Measurements from ENCODE around the gene LRTM2.

LRTM2 gene

GRCh38 chr12:1836241-1836803 lies 16.0 kb downstream of the LRTM2 start:
- no peak for DNase-seq (ENCODE audit: extremely low read depth, low read depth)
- no peak overlapping the region for H3K4me3 ChIP-seq (replicated peaks; ENCODE audit: low read depth, low read length)
- TF ChIP-seq, protein P1, sequence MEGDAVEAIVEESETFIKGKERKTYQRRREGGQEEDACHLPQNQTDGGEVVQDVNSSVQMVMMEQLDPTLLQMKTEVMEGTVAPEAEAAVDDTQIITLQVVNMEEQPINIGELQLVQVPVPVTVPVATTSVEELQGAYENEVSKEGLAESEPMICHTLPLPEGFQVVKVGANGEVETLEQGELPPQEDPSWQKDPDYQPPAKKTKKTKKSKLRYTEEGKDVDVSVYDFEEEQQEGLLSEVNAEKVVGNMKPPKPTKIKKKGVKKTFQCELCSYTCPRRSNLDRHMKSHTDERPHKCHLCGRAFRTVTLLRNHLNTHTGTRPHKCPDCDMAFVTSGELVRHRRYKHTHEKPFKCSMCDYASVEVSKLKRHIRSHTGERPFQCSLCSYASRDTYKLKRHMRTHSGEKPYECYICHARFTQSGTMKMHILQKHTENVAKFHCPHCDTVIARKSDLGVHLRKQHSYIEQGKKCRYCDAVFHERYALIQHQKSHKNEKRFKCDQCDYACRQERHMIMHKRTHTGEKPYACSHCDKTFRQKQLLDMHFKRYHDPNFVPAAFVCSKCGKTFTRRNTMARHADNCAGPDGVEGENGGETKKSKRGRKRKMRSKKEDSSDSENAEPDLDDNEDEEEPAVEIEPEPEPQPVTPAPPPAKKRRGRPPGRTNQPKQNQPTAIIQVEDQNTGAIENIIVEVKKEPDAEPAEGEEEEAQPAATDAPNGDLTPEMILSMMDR (IDR thresholded peaks at IDR 0.05; ENCODE audit: low read depth, low read length, missing control alignments), result no peak

DNA sequence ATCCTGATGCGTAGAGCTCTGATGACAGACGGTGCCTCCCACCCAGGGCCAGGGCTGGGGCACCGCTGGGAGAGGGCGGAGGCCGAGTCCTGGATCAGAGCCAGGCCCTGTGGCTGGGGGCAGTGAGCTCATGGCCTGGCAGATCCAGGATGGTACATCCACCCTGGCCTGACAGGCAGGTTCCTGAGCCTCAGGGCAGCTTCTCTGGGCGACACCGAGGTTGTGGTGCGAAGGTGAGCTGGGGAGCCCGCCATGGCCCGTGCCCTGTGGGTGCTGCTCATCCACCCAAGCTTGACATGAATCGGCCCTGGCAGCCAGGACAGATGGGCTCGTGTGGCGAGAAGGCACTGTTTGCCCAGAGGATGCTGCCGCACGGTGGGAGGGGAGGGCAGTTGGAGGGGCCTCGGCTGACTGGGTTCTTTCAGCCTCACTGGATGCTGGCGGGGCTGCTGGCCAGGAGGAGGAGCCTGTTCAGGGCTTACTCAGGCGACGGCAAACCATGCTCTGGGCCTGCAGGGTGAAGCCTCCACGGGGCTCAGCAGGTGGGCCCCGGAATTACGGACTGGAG lies 16.6 kb downstream of the LRTM2 start:
- TF ChIP-seq, protein P1 (IDR thresholded peaks at IDR 0.05; ENCODE audit: low read depth, low read length, missing control alignments), result no peak
- no peak for DNase-seq (ENCODE audit: extremely low read depth, low read depth)
- H3K4me3 ChIP-seq (replicated peaks; ENCODE audit: low read depth, low read length), result no peak overlapping the region

DNA sequence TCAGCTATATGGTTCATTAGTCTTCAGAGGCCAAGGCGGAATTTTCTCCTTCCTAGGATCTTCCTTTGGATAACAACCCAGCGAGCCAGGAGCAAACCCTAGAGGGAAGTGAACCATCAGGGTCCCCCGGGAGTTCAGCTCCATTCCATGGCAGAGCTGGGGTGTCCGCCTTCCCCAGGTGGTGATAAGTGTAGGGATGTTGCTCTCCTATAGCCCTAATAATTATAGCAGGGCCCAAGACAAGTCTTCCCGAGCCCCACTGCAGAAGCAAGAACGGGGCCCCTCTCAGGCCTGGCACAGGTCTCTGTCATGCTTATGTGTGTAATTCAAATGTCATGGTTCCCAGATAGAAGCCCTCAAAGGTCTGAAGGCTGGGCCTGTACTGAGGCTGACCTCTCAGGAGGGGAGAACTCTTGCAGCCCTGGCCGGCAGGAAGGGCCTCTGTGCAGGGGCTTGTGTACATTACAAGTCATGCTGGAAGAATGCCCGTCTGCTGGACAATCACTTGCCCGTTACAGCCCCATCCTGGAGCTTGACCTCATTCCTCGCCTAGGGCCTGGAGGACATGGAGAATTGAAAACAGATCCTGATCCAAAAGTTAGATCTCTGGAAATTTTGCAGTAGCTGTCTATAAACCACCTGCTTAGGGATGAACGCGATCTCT lies 17.3 kb downstream of the LRTM2 start:
- TF ChIP-seq, protein P1 (IDR thresholded peaks at IDR 0.05; ENCODE audit: low read depth, low read length, missing control alignments), result no peak
- H3K4me3 ChIP-seq (replicated peaks; ENCODE audit: low read depth, low read length), result no peak overlapping the region
- DNase-seq (ENCODE audit: extremely low read depth, low read depth), result no peak

GRCh38 chr12:1838205-1838993 lies 18.0 kb downstream of the LRTM2 start:
- no peak for DNase-seq (ENCODE audit: extremely low read depth, low read depth)
- H3K4me3 ChIP-seq (replicated peaks; ENCODE audit: low read depth, low read length), result no peak overlapping the region
- TF ChIP-seq, protein P1 (IDR thresholded peaks at IDR 0.05; ENCODE audit: low read depth, low read length, missing control alignments), result no peak

DNA sequence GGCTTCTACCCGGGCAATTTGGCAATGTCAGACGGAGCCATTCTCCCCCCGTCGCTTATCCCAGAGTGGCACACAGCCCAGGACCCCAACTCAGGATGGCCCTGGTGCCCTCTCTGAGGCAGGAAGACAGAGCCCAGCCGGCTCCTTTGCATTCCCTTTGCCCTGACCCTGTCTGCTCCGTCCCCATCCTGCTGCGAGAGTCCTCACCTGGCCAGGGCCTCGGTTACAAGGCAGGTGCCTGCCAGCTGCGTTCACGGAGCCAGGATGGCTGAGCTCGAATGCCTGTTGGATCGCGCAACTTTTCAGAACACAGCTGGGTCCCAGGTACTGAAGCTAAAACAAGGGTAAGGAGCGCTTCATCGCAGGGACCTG lies 18.6 kb downstream of the LRTM2 start:
- TF ChIP-seq, protein P1 (IDR thresholded peaks at IDR 0.05; ENCODE audit: low read depth, low read length, missing control alignments), result no peak
- DNase-seq (ENCODE audit: extremely low read depth, low read depth), result no peak

DNA sequence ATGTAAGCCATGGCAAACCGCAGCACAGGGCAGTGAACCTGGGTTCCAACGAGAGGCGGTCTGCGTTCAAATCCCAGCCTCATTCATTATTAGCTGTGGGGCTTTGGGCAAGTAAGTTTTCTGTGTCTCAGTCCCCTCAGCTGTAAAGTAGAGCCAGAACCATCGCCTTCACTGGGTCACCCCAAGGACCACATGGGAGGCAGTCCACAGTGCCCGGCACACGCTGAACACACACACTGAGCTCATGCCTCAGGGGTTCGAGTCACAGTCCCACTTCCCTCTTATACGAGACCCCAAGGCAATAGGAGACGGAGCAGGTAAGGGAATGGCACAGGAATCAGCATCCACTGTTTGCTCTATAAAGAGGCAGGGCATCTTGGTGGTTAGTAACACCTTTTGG lies 19.1 kb downstream of the LRTM2 start:
- TF ChIP-seq, protein P1 (IDR thresholded peaks at IDR 0.05; ENCODE audit: low read depth, low read length, missing control alignments), result no peak
- DNase-seq (ENCODE audit: extremely low read depth, low read depth), result no peak
- no peak overlapping the region for H3K4me3 ChIP-seq (replicated peaks; ENCODE audit: low read depth, low read length)

More for the DNA sequence above, 18.6 kb downstream of the LRTM2 start:
- no peak overlapping the region for H3K4me3 ChIP-seq (replicated peaks; ENCODE audit: low read depth, low read length)
